ENCODE measurements around the gene PLD3. TPM values are rescaled to one million over a fixed set of nuclear protein-coding genes. Genes with fewer than 3 reads are reported as not detected.
"Not testable (repeated sequence)": the region's sequence is repeated elsewhere in the genome, so short reads cannot be mapped to it uniquely, and the experiment has no call there.

The PLD3 gene
- total and polyA plus RNA-seq, 5 experiments from 2014 or later: 46.5 to 98.6 (median 87.5) TPM

- DNase-seq (peak in 1 of 10 donors; percentile 52), ATAC-seq (no peak)
- POLR2A ChIA-PET: no interaction called here
- H3K9me3 Mint-ChIP-seq: no peaks in the 10 kb centered on the region
- H3K4me1 Mint-ChIP-seq: peaks cover 7 to 19% (median 12%) of the 10 kb centered on the region in 4 donors
- no peak overlapping the region for H3K27ac Mint-ChIP-seq
- no peaks in the 10 kb centered on the region for H3K27me3 Mint-ChIP-seq
- no peak overlapping the region for H3K4me3 Mint-ChIP-seq
- no peaks in the 10 kb centered on the region for H3K36me3 Mint-ChIP-seq
Measured at GRCh38 chr19:40396886-40397567, 48.5 kb downstream of the PLD3 start.

GRCh38 chr19:40397568-40397906, 49.0 kb downstream of the PLD3 start:
- no peak overlapping the region for H3K27ac Mint-ChIP-seq
- no peak overlapping the region for H3K4me3 Mint-ChIP-seq
- ATAC-seq (no peak), DNase-seq (no peak)
- no peaks in the 10 kb centered on the region for H3K36me3 Mint-ChIP-seq
- peaks cover 7 to 19% (median 12%) of the 10 kb centered on the region in 4 donors for H3K4me1 Mint-ChIP-seq
- no peaks in the 10 kb centered on the region for H3K9me3 Mint-ChIP-seq
- no peaks in the 10 kb centered on the region for H3K27me3 Mint-ChIP-seq
- POLR2A ChIA-PET: no interaction called here

GRCh38 chr19:40398417-40399131, 50.1 kb downstream of the PLD3 start:
- DNase-seq (peak; percentile 15 to 82 (median 60)), ATAC-seq (peak; percentile 84 to 86)
- Mint-ChIP-seq H3K4me1 (peaks cover 13 to 23% (median 17%) of the 10 kb centered on the region in 4 donors), H3K4me3 (peak overlapping the region in 7 of 10 donors; percentile 8 to 44 (median 23)), H3K27me3 (no peaks in the 10 kb centered on the region), H3K9me3 (no peaks in the 10 kb centered on the region), H3K36me3 (no peaks in the 10 kb centered on the region), H3K27ac (peak overlapping the region in 5 of 10 donors; percentile 13 to 44 (median 22))
- POLR2A ChIA-PET: interaction anchor here (0.5 to 1.4 kb wide), 3 partner anchors 22 to 38 kb away, joined by 3 to 10 read pairs (median 3); partner anchors contain the start of gene SERTAD1

- Mint-ChIP-seq H3K27ac (peak overlapping the region in 2 of 10 donors; percentile 81 to 92), H3K9me3 (no peaks in the 10 kb centered on the region), H3K36me3 (no peaks in the 10 kb centered on the region), H3K4me3 (peak overlapping the region in 2 of 10 donors; percentile 1 to 42), H3K27me3 (no peaks in the 10 kb centered on the region), H3K4me1 (peaks cover 17 to 36% (median 27%) of the 10 kb centered on the region in 4 donors)
- POLR2A ChIA-PET: interaction anchor here (0.6 to 1.2 kb wide), 3 partner anchors 17 to 27 kb away, joined by 4 to 6 read pairs (median 5); partner anchors contain the start of gene SERTAD1
- ATAC-seq (no peak), DNase-seq (peak in 1 of 10 donors; percentile 45)
Measured at GRCh38 chr19:40400559-40400958, 52.1 kb downstream of the PLD3 start.

GRCh38 chr19:40403262-40403984, 54.9 kb downstream of the PLD3 start:
- Mint-ChIP-seq H3K4me3 (peak overlapping the region; percentile 88 to 100 (median 98)), H3K27ac (peak overlapping the region; percentile 81 to 98 (median 92)), H3K9me3 (no peaks in the 10 kb centered on the region), H3K36me3 (no peaks in the 10 kb centered on the region), H3K27me3 (no peaks in the 10 kb centered on the region), H3K4me1 (peaks cover 21 to 44% (median 34%) of the 10 kb centered on the region in 4 donors)
- POLR2A ChIA-PET: interaction anchor here (0.5 to 2.6 kb wide), 14 partner anchors 8 to 212 kb away, joined by 3 to 18 read pairs (median 5); partner anchors contain the start of genes AKT2, BLVRB, C19orf47 and MAP3K10
- ATAC-seq (peak; percentile 57 to 62), DNase-seq (peak; percentile 56 to 83 (median 72))

- no peaks in the 10 kb centered on the region for H3K27me3 Mint-ChIP-seq
- DNase-seq (no peak), ATAC-seq (no peak)
- H3K36me3 Mint-ChIP-seq: no peaks in the 10 kb centered on the region
- no peak overlapping the region for H3K27ac Mint-ChIP-seq
- H3K4me1 Mint-ChIP-seq: peaks cover 9 to 31% (median 24%) of the 10 kb centered on the region in 4 donors
- POLR2A ChIA-PET: interaction anchor here (0.6 to 1.3 kb wide), 3 partner anchors 13 to 78 kb away, joined by 3 to 5 read pairs (median 4); no protein-coding TSS in a partner anchor
- no peaks in the 10 kb centered on the region for H3K9me3 Mint-ChIP-seq
- H3K4me3 Mint-ChIP-seq: no peak overlapping the region
Measured at GRCh38 chr19:40407714-40408597, 59.5 kb downstream of the PLD3 start.

GRCh38 chr19:40408598-40408925, 60.1 kb downstream of the PLD3 start:
- POLR2A ChIA-PET: interaction anchor here (1.2 to 1.3 kb wide), 2 partner anchors 12 to 35 kb away, joined by 4 to 5 read pairs; no protein-coding TSS in a partner anchor
- H3K9me3 Mint-ChIP-seq, H3K36me3 Mint-ChIP-seq, H3K27ac Mint-ChIP-seq, ATAC-seq, DNase-seq, H3K4me3 Mint-ChIP-seq, H3K27me3 Mint-ChIP-seq: not testable (repeated sequence)
- peaks cover 8 to 30% (median 22%) of the 10 kb centered on the region in 4 donors for H3K4me1 Mint-ChIP-seq

- no peaks in the 10 kb centered on the region for H3K9me3 Mint-ChIP-seq
- ATAC-seq (no peak), DNase-seq (no peak)
- peaks cover 5 to 27% (median 20%) of the 10 kb centered on the region in 4 donors for H3K4me1 Mint-ChIP-seq
- H3K27ac Mint-ChIP-seq: no peak overlapping the region
- peaks cover 0 to 1% (median 0%) of the 10 kb centered on the region in 5 donors for H3K27me3 Mint-ChIP-seq
- no peaks in the 10 kb centered on the region for H3K36me3 Mint-ChIP-seq
- H3K4me3 Mint-ChIP-seq: no peak overlapping the region
- POLR2A ChIA-PET: interaction anchor here (1.1 kb wide), 1 partner anchor 10 kb away, joined by 3 read pairs; no protein-coding TSS in a partner anchor
Measured at GRCh38 chr19:40410030-40410389, 61.5 kb downstream of the PLD3 start.

- Mint-ChIP-seq H3K36me3 (no peaks in the 10 kb centered on the region), H3K27me3 (peaks cover 0 to 1% (median 0%) of the 10 kb centered on the region in 5 donors), H3K9me3 (no peaks in the 10 kb centered on the region), H3K4me1 (peaks cover 4 to 36% (median 18%) of the 10 kb centered on the region in 4 donors), H3K4me3 (no peak overlapping the region), H3K27ac (peak overlapping the region in 1 of 10 donors; percentile 45)
- ATAC-seq: no peak
- no peak for DNase-seq
- POLR2A ChIA-PET: interaction anchor here (0.6 kb wide), 1 partner anchor 10 kb away, joined by 3 read pairs; no protein-coding TSS in a partner anchor
Measured at GRCh38 chr19:40411125-40411842, 62.8 kb downstream of the PLD3 start.

GRCh38 chr19:40411958-40412499, 63.5 kb downstream of the PLD3 start:
- peak overlapping the region in 3 of 10 donors; percentile 20 to 45 (median 36) for H3K27ac Mint-ChIP-seq
- DNase-seq (no peak), ATAC-seq (no peak)
- H3K27me3 Mint-ChIP-seq: peaks cover 0 to 2% (median 0%) of the 10 kb centered on the region in 5 donors
- H3K9me3 Mint-ChIP-seq: no peaks in the 10 kb centered on the region
- POLR2A ChIA-PET: interaction anchor here (0.6 to 1.8 kb wide), 3 partner anchors 8 to 11 kb away, joined by 3 to 8 read pairs (median 4); no protein-coding TSS in a partner anchor
- no peak overlapping the region for H3K4me3 Mint-ChIP-seq
- no peaks in the 10 kb centered on the region for H3K36me3 Mint-ChIP-seq
- peaks cover 6 to 41% (median 22%) of the 10 kb centered on the region in 4 donors for H3K4me1 Mint-ChIP-seq

- H3K4me1 Mint-ChIP-seq: peaks cover 12 to 47% (median 26%) of the 10 kb centered on the region in 4 donors
- DNase-seq (no peak), ATAC-seq (no peak)
- POLR2A ChIA-PET: interaction anchor here (0.7 to 1.8 kb wide), 3 partner anchors 8 to 337 kb away, joined by 3 to 8 read pairs (median 4); partner anchors contain the start of gene ACTMAP
- no peak overlapping the region for H3K4me3 Mint-ChIP-seq
- peaks cover 0 to 2% (median 0%) of the 10 kb centered on the region in 5 donors for H3K27me3 Mint-ChIP-seq
- no peaks in the 10 kb centered on the region for H3K36me3 Mint-ChIP-seq
- H3K9me3 Mint-ChIP-seq: no peaks in the 10 kb centered on the region
- peak overlapping the region in 1 of 10 donors; percentile 13 for H3K27ac Mint-ChIP-seq
Measured at GRCh38 chr19:40412866-40413265, 64.4 kb downstream of the PLD3 start.
